GM12891 (cell line): ENCODE results near the gene LCP2.

Experiments
- POLR2A ChIP-seq: IDR thresholded peaks from 2 replicates; pipeline ENCODE4 v1.6.1; 2011; ENCODE audit warnings: low read depth, low read length, control low read depth
- TAF1 ChIP-seq: IDR thresholded peaks from 2 replicates; pipeline ENCODE4 v1.6.1; 2011; ENCODE audit warnings: low read depth, low read length, control low read depth

GRCh38 chr5:170305646-170306025, 8.1 kb upstream of the LCP2 start:
- TF ChIP-seq POLR2A = no peak
- TF ChIP-seq TAF1 = no peak
